WTC11 (cell line): ENCODE data around the gene INTS11. TPM values are rescaled to one million over a fixed set of nuclear protein-coding genes. Genes with fewer than 3 reads are reported as not detected.

ENCODE experiments used
- ATAC-seq: fragments of 200-7000 bp; cut with Tn5 transposase; 2 replicates; pipeline ENCODE4 v1.10.0; 2021; ENCODE audit warnings: mild to moderate bottlenecking, moderate library complexity
- CTCF ChIA-PET: fragments of 300-600 bp; sonication (Branson Sonifier 250); formaldehyde crosslinking; loops from one replicate; lab custom pipeline; 2021; ENCODE audit warnings: antibody characterized with exemption; lab: Charles Lee
- POLR2A ChIA-PET: fragments of 350-600 bp; sonication (Branson Sonifier 250); formaldehyde crosslinking; loops from one replicate; lab custom pipeline; 2021; ENCODE audit warnings: antibody characterized with exemption; lab: Charles Lee
- DNase-seq: peaks from one replicate; pipeline ENCODE4 v3.0.0; 2021; ENCODE audit warnings: low spot score
- H3K27ac Mint-ChIP-seq: 2 replicates; pipeline ENCODE4 v1.8.0; 2021; ENCODE audit warnings: mixed read lengths
- H3K27me3 Mint-ChIP-seq: 2 replicates; pipeline ENCODE4 v1.8.0; 2021; ENCODE audit warnings: low read depth, mild to moderate bottlenecking, moderate library complexity, mixed read lengths
- H3K36me3 Mint-ChIP-seq: 2 replicates; pipeline ENCODE4 v1.8.0; 2021; ENCODE audit warnings: mixed read lengths
- H3K4me1 Mint-ChIP-seq: 2 replicates; pipeline ENCODE4 v1.8.0; 2022; ENCODE audit warnings: mixed read lengths
- H3K4me3 Mint-ChIP-seq: 2 replicates; pipeline ENCODE4 v1.8.0; 2021; ENCODE audit warnings: mild to moderate bottlenecking, moderate library complexity, mixed read lengths
- H3K9me3 Mint-ChIP-seq: 2 replicates; pipeline ENCODE4 v1.8.0; 2021; ENCODE audit warnings: mixed read lengths
- ARID4B ChIP-seq: sonication (generic); formaldehyde crosslinking; IDR thresholded peaks from 2 replicates; pipeline ENCODE4 v1.8.0; 2023; ENCODE audit warnings: missing genetic modification reagents, mild to moderate bottlenecking, borderline replicate concordance
- ATF2 ChIP-seq: sonication (generic); formaldehyde crosslinking; IDR thresholded peaks from 2 replicates; pipeline ENCODE4 v1.8.1; 2022; ENCODE audit warnings: low read depth, missing genetic modification reagents, borderline replicate concordance
- EMX1 ChIP-seq: fragments of 250-450 bp; sonication (Bioruptor Pico); IDR thresholded peaks from 2 replicates; pipeline ENCODE4 v1.8.0; 2021; ENCODE audit warnings: mild to moderate bottlenecking
- ETV6 ChIP-seq: sonication (generic); formaldehyde crosslinking; IDR thresholded peaks from 2 replicates; pipeline ENCODE4 v1.8.1; 2022; ENCODE audit warnings: mild to moderate bottlenecking, missing genetic modification reagents
- FOXK1 ChIP-seq: sonication (generic); formaldehyde crosslinking; IDR thresholded peaks from 2 replicates; pipeline ENCODE4 v1.8.0; 2022; ENCODE audit warnings: mild to moderate bottlenecking, moderate library complexity, missing genetic modification reagents
- FOXP1 ChIP-seq: sonication (generic); formaldehyde crosslinking; IDR thresholded peaks from 2 replicates; pipeline ENCODE4 v1.8.0; 2022; ENCODE audit warnings: missing genetic modification reagents, mild to moderate bottlenecking, moderate library complexity, borderline replicate concordance
- IRF2 ChIP-seq: sonication (generic); formaldehyde crosslinking; IDR thresholded peaks from 2 replicates; pipeline ENCODE4 v1.8.0; 2022; ENCODE audit warnings: low read depth, missing genetic modification reagents, borderline replicate concordance
- KAT7 ChIP-seq: sonication (generic); formaldehyde crosslinking; IDR thresholded peaks from 2 replicates; pipeline ENCODE4 v1.8.1; 2023; ENCODE audit warnings: missing genetic modification reagents, mild to moderate bottlenecking, borderline replicate concordance
- MXD4 ChIP-seq: fragments of 250-450 bp; sonication (Bioruptor Pico); IDR thresholded peaks from 2 replicates; pipeline ENCODE4 v1.8.0; 2021; ENCODE audit warnings: mild to moderate bottlenecking, moderate library complexity, borderline replicate concordance
- PRDM15 ChIP-seq: sonication (generic); formaldehyde crosslinking; IDR thresholded peaks from 2 replicates; pipeline ENCODE4 v1.8.0; 2022; ENCODE audit warnings: missing genetic modification reagents
- PRRX2 ChIP-seq: fragments of 250-450 bp; sonication (Bioruptor Pico); IDR thresholded peaks from 2 replicates; pipeline ENCODE4 v1.8.0; 2021; ENCODE audit warnings: mild to moderate bottlenecking
- RELA ChIP-seq: sonication (generic); formaldehyde crosslinking; IDR thresholded peaks from 2 replicates; pipeline ENCODE4 v1.8.1; 2022; ENCODE audit warnings: missing genetic modification reagents, mild to moderate bottlenecking, borderline replicate concordance
- SMAD3 ChIP-seq: sonication (generic); formaldehyde crosslinking; IDR thresholded peaks from 2 replicates; pipeline ENCODE4 v1.8.0; 2022; ENCODE audit warnings: missing genetic modification reagents, mild to moderate bottlenecking, borderline replicate concordance
- TP53 ChIP-seq: sonication (generic); formaldehyde crosslinking; IDR thresholded peaks from 2 replicates; pipeline ENCODE4 v1.8.1; 2023; ENCODE audit warnings: mild to moderate bottlenecking, missing genetic modification reagents
- ZMAT4 ChIP-seq: fragments of 250-450 bp; sonication (Bioruptor Pico); IDR thresholded peaks from 2 replicates; pipeline ENCODE4 v1.9.0; 2021; ENCODE audit warnings: mild to moderate bottlenecking
- ZNF121 ChIP-seq: sonication (generic); formaldehyde crosslinking; IDR thresholded peaks from 2 replicates; pipeline ENCODE4 v1.8.0; 2023; ENCODE audit warnings: missing genetic modification reagents
- ZNF138 ChIP-seq: sonication (generic); formaldehyde crosslinking; conservative IDR thresholded peaks from 2 replicates; pipeline ENCODE4 v1.8.1; 2022; ENCODE audit warnings: mild to moderate bottlenecking, moderate library complexity, missing genetic modification reagents
- ZNF232 ChIP-seq: sonication (generic); formaldehyde crosslinking; IDR thresholded peaks from 2 replicates; pipeline ENCODE4 v1.8.0; 2022; ENCODE audit warnings: mild to moderate bottlenecking, missing genetic modification reagents
- ZNF317 ChIP-seq: sonication (generic); formaldehyde crosslinking; IDR thresholded peaks from 2 replicates; pipeline ENCODE4 v1.8.1; 2023; ENCODE audit warnings: low read depth, mild to moderate bottlenecking, moderate library complexity, missing genetic modification reagents, borderline replicate concordance
- ZNF423 ChIP-seq: fragments of 250-450 bp; sonication (Bioruptor Pico); IDR thresholded peaks from 2 replicates; pipeline ENCODE4 v2.1.2; 2022; ENCODE audit warnings: mild to moderate bottlenecking, moderate library complexity
- total RNA-seq: library from RNA; stranded (reverse); gene quantifications from 3 replicates; pipeline ENCODE4 v1.2.3, GENCODE V29; 2021

Gene INTS11
- total RNA-seq, 1 experiment from 2014 or later: 170 TPM

- peaks cover 11% of the 10 kb centered on the region for H3K4me1 Mint-ChIP-seq
- ATAC-seq: no peak
- ChIA-PET CTCF (interaction anchor here (0.5 to 0.6 kb wide), 2 partner anchors 37 to 69 kb away, joined by 5 read pairs; no protein-coding TSS in a partner anchor), POLR2A (interaction anchor here (0.7 kb wide), 2 partner anchors 30 to 50 kb away, joined by 3 read pairs; partner anchors contain the start of gene AURKAIP1)
- no peak for DNase-seq
- no peak overlapping the region for H3K27ac Mint-ChIP-seq
- no peaks in the 10 kb centered on the region for H3K36me3 Mint-ChIP-seq
- H3K9me3 Mint-ChIP-seq: peaks cover 4% of the 10 kb centered on the region
- TF ChIP-seq ZMAT4 (CRISPR knock-in tag) (no peak), ZNF423 (CRISPR knock-in tag) (no peak), PRDM15 (CRISPR knock-in tag) (no peak), FOXP1 (no peak), ETV6 (no peak), PRRX2 (CRISPR knock-in tag) (no peak), ZNF121 (no peak), RELA (CRISPR knock-in tag) (no peak), KAT7 (CRISPR knock-in tag) (no peak), MXD4 (CRISPR knock-in tag) (no peak), FOXK1 (no peak), SMAD3 (CRISPR knock-in tag) (no peak), EMX1 (CRISPR knock-in tag) (no peak), IRF2 (no peak), ZNF317 (no peak), ZNF232 (CRISPR knock-in tag) (no peak), ARID4B (CRISPR knock-in tag) (no peak), ATF2 (CRISPR knock-in tag) (no peak), TP53 (CRISPR knock-in tag) (no peak), ZNF138 (CRISPR knock-in tag) (no peak)
- no peaks in the 10 kb centered on the region for H3K27me3 Mint-ChIP-seq
- peak overlapping the region; percentile 63 for H3K4me3 Mint-ChIP-seq
These were observed 1.0 kb upstream of the INTS11 start for GRCh38 chr1:1325288-1326074.
